ENCODE data around the gene TSFM.

Gene TSFM

GRCh38 chr12:57735952-57736740 is 46.4 kb upstream of the TSFM start:
- Histone ChIP-seq H3K4me2 (ENCODE audit: low read length) (no peak overlapping the region), H2AFZ (peak overlapping the region; percentile 51), H3K27ac (no peak overlapping the region), H3K9me3 (ENCODE audit: control insufficient read depth, low read length) (no peaks in the 10 kb centered on the region), H3K4me3 (ENCODE audit: low read depth, low read length) (no peak overlapping the region), H3K79me2 (no peaks in the 10 kb centered on the region), H3K27me3 (ENCODE audit: control insufficient read depth, insufficient read depth, low read length) (no peaks in the 10 kb centered on the region), H3K9ac (no peak overlapping the region), H3K36me3 (ENCODE audit: control insufficient read depth, insufficient read depth, low read length) (no peaks in the 10 kb centered on the region), H3K4me1 (peaks cover 14% of the 10 kb centered on the region)
- peak; percentile 26 for TF ChIP-seq CTCF (IDR thresholded peaks at IDR 0.05)

GRCh38 chr12:57736741-57737466 is 45.7 kb upstream of the TSFM start:
- no peaks in the 10 kb centered on the region for H3K79me2 ChIP-seq
- H2AFZ ChIP-seq = peak overlapping the region; percentile 51
- H3K27ac ChIP-seq = no peak overlapping the region
- no peak overlapping the region for H3K4me3 ChIP-seq (ENCODE audit: low read depth, low read length)
- H3K27me3 ChIP-seq (ENCODE audit: control insufficient read depth, insufficient read depth, low read length) = no peaks in the 10 kb centered on the region
- no peaks in the 10 kb centered on the region for H3K36me3 ChIP-seq (ENCODE audit: control insufficient read depth, insufficient read depth, low read length)
- TF ChIP-seq CTCF (IDR thresholded peaks at IDR 0.05) = no peak
- no peak overlapping the region for H3K9ac ChIP-seq
- peaks cover 14% of the 10 kb centered on the region for H3K4me1 ChIP-seq
- no peaks in the 10 kb centered on the region for H3K9me3 ChIP-seq (ENCODE audit: control insufficient read depth, low read length)
- H3K4me2 ChIP-seq (ENCODE audit: low read length) = no peak overlapping the region

- no peaks in the 10 kb centered on the region for H3K79me2 ChIP-seq
- H3K4me1 ChIP-seq = peaks cover 14% of the 10 kb centered on the region
- no peaks in the 10 kb centered on the region for H3K9me3 ChIP-seq (ENCODE audit: control insufficient read depth, low read length)
- peak overlapping the region; percentile 53 for H2AFZ ChIP-seq
- TF ChIP-seq CTCF (IDR thresholded peaks at IDR 0.05) = peak; percentile 30
- H3K4me3 ChIP-seq (ENCODE audit: low read depth, low read length) = no peak overlapping the region
- H3K36me3 ChIP-seq (ENCODE audit: control insufficient read depth, insufficient read depth, low read length) = no peaks in the 10 kb centered on the region
- H3K27me3 ChIP-seq (ENCODE audit: control insufficient read depth, insufficient read depth, low read length) = no peaks in the 10 kb centered on the region
- H3K9ac ChIP-seq = no peak overlapping the region
- peak overlapping the region; percentile 45 for H3K4me2 ChIP-seq (ENCODE audit: low read length)
- H3K27ac ChIP-seq = no peak overlapping the region
These were observed 44.8 kb upstream of the TSFM start for GRCh38 chr12:57737467-57738460.

- peak within 1 kb of the TSS; percentile 53 for H2AFZ ChIP-seq
- no peak within 1 kb of the TSS for H3K27ac ChIP-seq
- no peak for TF ChIP-seq CTCF (IDR thresholded peaks at IDR 0.05)
- H3K36me3 ChIP-seq (ENCODE audit: control insufficient read depth, insufficient read depth, low read length) = no peaks in the 10 kb centered on the region
- no peak within 1 kb of the TSS for H3K4me3 ChIP-seq (ENCODE audit: low read depth, low read length)
- no peak within 1 kb of the TSS for H3K9ac ChIP-seq
- H3K27me3 ChIP-seq (ENCODE audit: control insufficient read depth, insufficient read depth, low read length) = no peaks in the 10 kb centered on the region
- no peaks in the 10 kb centered on the region for H3K9me3 ChIP-seq (ENCODE audit: control insufficient read depth, low read length)
- H3K4me2 ChIP-seq (ENCODE audit: low read length) = peak within 1 kb of the TSS; percentile 45
- peaks cover 14% of the 10 kb centered on the region for H3K4me1 ChIP-seq
- H3K79me2 ChIP-seq = no peaks in the 10 kb centered on the region
These were observed 43.8 kb upstream of the TSFM start, which contains the start of gene AGAP2 for GRCh38 chr12:57738661-57739237. AGAP2 (minus strand) TSS chr12:57738742; CDS start chr12:57738246, 496 bp downstream.

Measured in parathyroid adenoma (tissue), 2 donors.